ENCODE results near the gene ANKRD13D.

Gene ANKRD13D

GRCh38 chr11:67275606-67276409, 13.3 kb upstream of the ANKRD13D start:
- DNase-seq, result no peak

GRCh38 chr11:67276781-67277230, 12.3 kb upstream of the ANKRD13D start:
- no peak for DNase-seq

GRCh38 chr11:67277231-67277961, 11.7 kb upstream of the ANKRD13D start:
- peak; percentile 40 for DNase-seq

GRCh38 chr11:67278135-67278938, 10.8 kb upstream of the ANKRD13D start:
- no peak for DNase-seq

GRCh38 chr11:67278939-67279588, 10.0 kb upstream of the ANKRD13D start:
- no peak for DNase-seq

GRCh38 chr11:67279589-67280340, 9.3 kb upstream of the ANKRD13D start:
- DNase-seq, result no peak

GRCh38 chr11:67280341-67280787, 8.7 kb upstream of the ANKRD13D start:
- DNase-seq, result no peak

GRCh38 chr11:67280788-67281551, 8.1 kb upstream of the ANKRD13D start:
- no peak for DNase-seq

- no peak for DNase-seq
Observed at GRCh38 chr11:67281552-67282150, 7.5 kb upstream of the ANKRD13D start.

- DNase-seq, result no peak
Observed at GRCh38 chr11:67282155-67282875, 6.8 kb upstream of the ANKRD13D start.

GRCh38 chr11:67282876-67283371, 6.2 kb upstream of the ANKRD13D start:
- no peak for DNase-seq

GRCh38 chr11:67283481-67283963, 5.6 kb upstream of the ANKRD13D start:
- DNase-seq, result no peak

GRCh38 chr11:67284811-67285540, 4.1 kb upstream of the ANKRD13D start:
- no peak for DNase-seq

- no peak for DNase-seq
Observed at GRCh38 chr11:67285541-67286498, 3.3 kb upstream of the ANKRD13D start.

- peak; percentile 48 for DNase-seq
Observed at GRCh38 chr11:67286621-67287333, 2.3 kb upstream of the ANKRD13D start.

- DNase-seq, result no peak
Observed at GRCh38 chr11:67287355-67288197, 1.5 kb upstream of the ANKRD13D start.

Data from midbrain (tissue), 1 donor.